Measurements from ENCODE around the gene ESRRA.

GRCh38 chr11:64327375-64327774 lies 22.1 kb downstream of the ESRRA start:
- TF ChIP-seq BCL3 (IDR thresholded peaks at IDR 0.05) (no peak), BHLHE40 (IDR thresholded peaks at IDR 0.05; ENCODE audit: low read depth, low read length) (no peak), EP300 (IDR thresholded peaks at IDR 0.05) (no peak), REST (IDR thresholded peaks at IDR 0.05) (no peak), CTCF (IDR thresholded peaks at IDR 0.05) (no peak), POLR2A (IDR thresholded peaks at IDR 0.05; ENCODE audit: low read length) (no peak), CHD2 (IDR thresholded peaks at IDR 0.05; ENCODE audit: low read length, partially characterized antibody) (no peak), CHD4 (IDR thresholded peaks at IDR 0.05; ENCODE audit: borderline replicate concordance) (no peak), TP53 (CRISPR knock-in tag; IDR thresholded peaks at IDR 0.05) (no peak), E2F6 (IDR thresholded peaks at IDR 0.05; ENCODE audit: borderline replicate concordance, low read depth) (no peak), RCOR1 (IDR thresholded peaks at IDR 0.05; ENCODE audit: low read depth, low read length) (no peak), HOXB5 (CRISPR knock-in tag; IDR thresholded peaks at IDR 0.05) (no peak), CEBPB (IDR thresholded peaks at IDR 0.05) (no peak)
- TF ChIP-seq, protein P1, sequence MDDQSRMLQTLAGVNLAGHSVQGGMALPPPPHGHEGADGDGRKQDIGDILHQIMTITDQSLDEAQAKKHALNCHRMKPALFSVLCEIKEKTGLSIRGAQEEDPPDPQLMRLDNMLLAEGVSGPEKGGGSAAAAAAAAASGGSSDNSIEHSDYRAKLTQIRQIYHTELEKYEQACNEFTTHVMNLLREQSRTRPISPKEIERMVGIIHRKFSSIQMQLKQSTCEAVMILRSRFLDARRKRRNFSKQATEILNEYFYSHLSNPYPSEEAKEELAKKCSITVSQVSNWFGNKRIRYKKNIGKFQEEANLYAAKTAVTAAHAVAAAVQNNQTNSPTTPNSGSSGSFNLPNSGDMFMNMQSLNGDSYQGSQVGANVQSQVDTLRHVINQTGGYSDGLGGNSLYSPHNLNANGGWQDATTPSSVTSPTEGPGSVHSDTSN (IDR thresholded peaks at IDR 0.05) = no peak

Measured in A549 (cell line).